GM15510 (cell line): Measurements from ENCODE around the gene CRHR1.

Source experiments
- POLR2A ChIP-seq: IDR thresholded peaks from 3 replicates; pipeline ENCODE4 v1.6.1; 2011; ENCODE audit warnings: borderline replicate concordance; ENCODE audit not compliant: insufficient read length; ENCODE audit errors: extremely low read depth

Gene CRHR1

GRCh38 chr17:45753645-45754225 is 30.4 kb upstream of the CRHR1 start:
- TF ChIP-seq POLR2A, result no peak

GRCh38 chr17:45755050-45755449 is 29.1 kb upstream of the CRHR1 start:
- no peak for TF ChIP-seq POLR2A

GRCh38 chr17:45756266-45756991 is 27.7 kb upstream of the CRHR1 start:
- no peak for TF ChIP-seq POLR2A

GRCh38 chr17:45757431-45758218 is 26.5 kb upstream of the CRHR1 start:
- no peak for TF ChIP-seq POLR2A

GRCh38 chr17:45758544-45758943 is 25.6 kb upstream of the CRHR1 start:
- TF ChIP-seq POLR2A, result no peak

GRCh38 chr17:45759761-45760160 is 24.4 kb upstream of the CRHR1 start:
- TF ChIP-seq POLR2A, result no peak

GRCh38 chr17:45761957-45762565 is 22.1 kb upstream of the CRHR1 start:
- TF ChIP-seq POLR2A, result no peak

GRCh38 chr17:45763182-45763581 is 20.9 kb upstream of the CRHR1 start:
- no peak for TF ChIP-seq POLR2A

- TF ChIP-seq POLR2A, result no peak
Measured at GRCh38 chr17:45764479-45764878, 19.6 kb upstream of the CRHR1 start.

GRCh38 chr17:45768000-45768399 is 16.1 kb upstream of the CRHR1 start:
- no peak for TF ChIP-seq POLR2A

- no peak for TF ChIP-seq POLR2A
Measured at GRCh38 chr17:45770632-45771270, 13.4 kb upstream of the CRHR1 start.

- no peak for TF ChIP-seq POLR2A
Measured at GRCh38 chr17:45771271-45771959, 12.7 kb upstream of the CRHR1 start.

GRCh38 chr17:45775148-45775547 is 9.0 kb upstream of the CRHR1 start:
- TF ChIP-seq POLR2A, result no peak

- no peak for TF ChIP-seq POLR2A
Measured at GRCh38 chr17:45775576-45776011, 8.5 kb upstream of the CRHR1 start.
